Measurements from ENCODE around the gene RHOT2.

The RHOT2 gene

GRCh38 chr16:624526-625070 lies 43.3 kb upstream of the RHOT2 start:
- no peaks in the 10 kb centered on the region for H3K27me3 ChIP-seq (replicated peaks)
- TF ChIP-seq, protein P1, sequence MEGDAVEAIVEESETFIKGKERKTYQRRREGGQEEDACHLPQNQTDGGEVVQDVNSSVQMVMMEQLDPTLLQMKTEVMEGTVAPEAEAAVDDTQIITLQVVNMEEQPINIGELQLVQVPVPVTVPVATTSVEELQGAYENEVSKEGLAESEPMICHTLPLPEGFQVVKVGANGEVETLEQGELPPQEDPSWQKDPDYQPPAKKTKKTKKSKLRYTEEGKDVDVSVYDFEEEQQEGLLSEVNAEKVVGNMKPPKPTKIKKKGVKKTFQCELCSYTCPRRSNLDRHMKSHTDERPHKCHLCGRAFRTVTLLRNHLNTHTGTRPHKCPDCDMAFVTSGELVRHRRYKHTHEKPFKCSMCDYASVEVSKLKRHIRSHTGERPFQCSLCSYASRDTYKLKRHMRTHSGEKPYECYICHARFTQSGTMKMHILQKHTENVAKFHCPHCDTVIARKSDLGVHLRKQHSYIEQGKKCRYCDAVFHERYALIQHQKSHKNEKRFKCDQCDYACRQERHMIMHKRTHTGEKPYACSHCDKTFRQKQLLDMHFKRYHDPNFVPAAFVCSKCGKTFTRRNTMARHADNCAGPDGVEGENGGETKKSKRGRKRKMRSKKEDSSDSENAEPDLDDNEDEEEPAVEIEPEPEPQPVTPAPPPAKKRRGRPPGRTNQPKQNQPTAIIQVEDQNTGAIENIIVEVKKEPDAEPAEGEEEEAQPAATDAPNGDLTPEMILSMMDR (IDR thresholded peaks at IDR 0.05; ENCODE audit: low read depth, low read length, missing control alignments): no peak
- no peak for DNase-seq
- H3K4me3 ChIP-seq (ENCODE audit: low read depth, low read length): no peak overlapping the region
- no peak overlapping the region for H3K27ac ChIP-seq
- H3K36me3 ChIP-seq (replicated peaks): peaks cover 6% of the 10 kb centered on the region
- in situ Hi-C loops (cut with HindIII; ENCODE audit: low pct_ligation_motif_present, low sequenced_read_pairs): no loop called here

- TF ChIP-seq, protein P1 (IDR thresholded peaks at IDR 0.05; ENCODE audit: low read depth, low read length, missing control alignments): no peak
- in situ Hi-C loops (cut with HindIII; ENCODE audit: low pct_ligation_motif_present, low sequenced_read_pairs): no loop called here
Measured at GRCh38 chr16:625117-625976, 42.6 kb upstream of the RHOT2 start.

DNA sequence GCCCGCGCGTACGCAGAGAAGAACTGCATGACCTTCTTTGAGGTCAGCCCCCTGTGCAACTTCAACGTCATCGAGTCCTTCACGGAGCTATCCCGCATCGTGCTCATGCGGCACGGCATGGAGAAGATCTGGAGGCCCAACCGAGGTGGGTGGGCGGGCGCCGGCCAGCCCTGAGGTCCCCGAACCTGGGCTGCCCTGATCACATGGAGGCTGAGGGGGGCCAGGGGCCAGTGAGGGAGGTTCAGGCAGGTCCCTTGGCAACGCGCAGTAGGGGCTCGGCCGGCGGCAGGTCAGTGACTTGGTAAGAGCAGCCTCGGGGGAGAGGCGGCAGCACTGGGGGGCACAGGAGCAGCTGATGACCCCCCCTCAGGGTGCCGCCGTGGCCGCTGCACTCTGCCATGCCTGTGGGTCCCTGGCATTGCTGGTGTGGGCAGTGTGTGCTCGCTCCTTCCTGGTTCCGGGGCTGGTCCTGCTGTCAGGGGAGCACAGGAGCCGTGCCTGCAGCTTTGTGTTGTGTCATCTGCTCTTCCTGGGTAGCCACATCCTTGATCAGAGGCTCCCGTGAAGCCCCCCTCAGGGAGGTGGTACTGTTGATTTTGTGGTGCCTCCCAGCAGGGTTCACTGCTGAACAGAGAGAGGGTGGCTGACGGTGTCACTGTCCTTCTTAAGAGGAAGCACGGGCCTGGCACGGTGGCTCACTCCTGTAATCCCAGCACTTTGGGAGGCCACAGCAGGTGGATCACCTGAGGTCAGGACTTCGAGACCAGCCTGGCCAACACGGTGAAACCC lies 41.8 kb upstream of the RHOT2 start:
- peaks cover 6% of the 10 kb centered on the region for H3K36me3 ChIP-seq (replicated peaks)
- H3K4me3 ChIP-seq (ENCODE audit: low read depth, low read length): no peak overlapping the region
- peak overlapping the region; percentile 65 for H3K27ac ChIP-seq
- DNase-seq: no peak
- in situ Hi-C loops (cut with HindIII; ENCODE audit: low pct_ligation_motif_present, low sequenced_read_pairs): no loop called here
- TF ChIP-seq, protein P1 (IDR thresholded peaks at IDR 0.05; ENCODE audit: low read depth, low read length, missing control alignments): no peak
- H3K27me3 ChIP-seq (replicated peaks): no peaks in the 10 kb centered on the region

More at GRCh38 chr16:625117-625976, 42.6 kb upstream of the RHOT2 start:
- no peaks in the 10 kb centered on the region for H3K27me3 ChIP-seq (replicated peaks)
- no peak overlapping the region for H3K4me3 ChIP-seq (ENCODE audit: low read depth, low read length)
- H3K27ac ChIP-seq: no peak overlapping the region
- no peak for DNase-seq
- H3K36me3 ChIP-seq (replicated peaks): peaks cover 6% of the 10 kb centered on the region

DNA sequence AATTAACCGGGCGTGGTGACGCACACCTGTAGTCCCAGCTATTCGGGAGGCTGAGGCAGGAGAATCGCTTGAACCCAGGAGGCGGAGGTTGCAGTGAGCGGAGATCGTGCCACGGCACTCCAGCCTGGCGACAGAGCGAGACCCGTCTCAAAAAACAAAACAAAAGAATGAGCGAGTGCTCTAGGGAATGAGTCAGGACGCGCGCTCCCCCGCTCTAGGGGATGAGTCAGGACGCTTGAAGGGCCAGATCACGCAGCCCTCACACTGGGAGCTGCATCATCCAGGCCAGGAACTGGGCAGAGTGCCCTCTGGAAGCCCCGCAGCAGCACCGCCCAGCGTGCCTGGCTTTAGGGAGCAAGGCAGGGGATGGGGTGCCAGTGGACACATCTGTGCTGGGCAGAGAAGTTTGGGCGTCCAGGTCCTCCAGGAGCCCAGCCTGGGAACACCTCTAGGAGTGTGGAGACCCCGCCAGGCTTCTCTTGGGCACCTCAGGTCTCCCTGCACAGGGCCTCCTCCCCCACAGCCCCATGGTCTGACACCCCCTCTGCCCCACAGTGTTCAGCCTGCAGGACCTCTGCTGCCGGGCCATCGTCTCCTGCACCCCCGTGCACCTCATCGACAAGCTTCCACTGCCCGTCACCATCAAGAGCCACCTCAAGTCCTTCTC lies 41.0 kb upstream of the RHOT2 start:
- H3K36me3 ChIP-seq (replicated peaks): peaks cover 6% of the 10 kb centered on the region
- H3K27me3 ChIP-seq (replicated peaks): no peaks in the 10 kb centered on the region
- H3K4me3 ChIP-seq (ENCODE audit: low read depth, low read length): no peak overlapping the region
- peak; percentile 96 for DNase-seq
- TF ChIP-seq, protein P1 (IDR thresholded peaks at IDR 0.05; ENCODE audit: low read depth, low read length, missing control alignments): no peak
- in situ Hi-C loops (cut with HindIII; ENCODE audit: low pct_ligation_motif_present, low sequenced_read_pairs): no loop called here
- H3K27ac ChIP-seq: peak overlapping the region; percentile 65

DNA sequence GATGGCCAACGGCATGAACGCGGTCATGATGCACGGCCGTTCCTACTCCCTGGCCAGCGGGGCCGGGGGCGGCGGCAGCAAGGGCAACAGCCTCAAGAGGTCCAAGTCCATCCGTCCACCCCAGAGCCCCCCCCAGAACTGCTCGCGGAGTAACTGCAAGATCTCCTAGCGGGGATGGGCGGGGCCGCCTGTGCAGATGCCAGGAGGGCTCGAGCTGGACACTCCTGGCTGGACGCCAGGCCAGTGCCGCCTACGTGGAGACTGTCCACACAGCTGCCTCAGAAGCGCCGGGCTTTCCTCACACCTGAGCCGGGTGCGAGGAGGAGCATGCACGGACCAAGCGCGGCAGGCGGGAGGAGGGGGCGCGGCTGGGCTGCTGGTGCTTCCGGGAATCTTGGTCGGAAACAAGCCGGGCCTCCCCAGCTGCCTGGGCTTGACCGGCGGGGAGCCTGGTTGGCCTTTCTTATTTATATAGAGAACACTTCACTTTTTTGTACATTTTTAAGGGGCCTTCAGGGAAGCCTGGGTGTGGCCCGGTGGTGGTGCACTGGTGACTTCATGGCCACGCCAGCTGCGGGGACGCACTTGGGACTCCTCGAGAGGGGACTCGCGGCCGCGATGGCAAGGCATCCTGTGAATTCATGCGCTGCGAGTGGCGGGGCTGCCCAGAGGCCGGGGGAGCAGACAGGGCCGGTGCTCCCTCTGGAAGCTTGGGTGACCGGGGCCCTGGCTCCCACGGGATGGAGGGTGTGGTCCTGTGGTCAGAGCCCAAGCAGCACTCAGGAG lies 40.3 kb upstream of the RHOT2 start:
- peaks cover 6% of the 10 kb centered on the region for H3K36me3 ChIP-seq (replicated peaks)
- H3K27me3 ChIP-seq (replicated peaks): no peaks in the 10 kb centered on the region
- DNase-seq: no peak
- no peak overlapping the region for H3K4me3 ChIP-seq (ENCODE audit: low read depth, low read length)
- in situ Hi-C loops (cut with HindIII; ENCODE audit: low pct_ligation_motif_present, low sequenced_read_pairs): no loop called here
- TF ChIP-seq, protein P1 (IDR thresholded peaks at IDR 0.05; ENCODE audit: low read depth, low read length, missing control alignments): no peak
- H3K27ac ChIP-seq: no peak overlapping the region

All from brain microvascular endothelial cell (primary cell).